Fibroblast of skin of abdomen (primary cell): ENCODE measurements around the gene ASMTL.
A peak's percentile ranks its signal among the peaks of the same experiment; 100 is the strongest.
"Not testable (repeated sequence)": the region's sequence is repeated elsewhere in the genome, so short reads cannot be mapped to it uniquely, and the experiment has no call there.

ENCODE experiments used
- DNase-seq: peaks from one replicate; pipeline ENCODE4 v3.0.0-alpha.2; 2013

ASMTL gene

DNA sequence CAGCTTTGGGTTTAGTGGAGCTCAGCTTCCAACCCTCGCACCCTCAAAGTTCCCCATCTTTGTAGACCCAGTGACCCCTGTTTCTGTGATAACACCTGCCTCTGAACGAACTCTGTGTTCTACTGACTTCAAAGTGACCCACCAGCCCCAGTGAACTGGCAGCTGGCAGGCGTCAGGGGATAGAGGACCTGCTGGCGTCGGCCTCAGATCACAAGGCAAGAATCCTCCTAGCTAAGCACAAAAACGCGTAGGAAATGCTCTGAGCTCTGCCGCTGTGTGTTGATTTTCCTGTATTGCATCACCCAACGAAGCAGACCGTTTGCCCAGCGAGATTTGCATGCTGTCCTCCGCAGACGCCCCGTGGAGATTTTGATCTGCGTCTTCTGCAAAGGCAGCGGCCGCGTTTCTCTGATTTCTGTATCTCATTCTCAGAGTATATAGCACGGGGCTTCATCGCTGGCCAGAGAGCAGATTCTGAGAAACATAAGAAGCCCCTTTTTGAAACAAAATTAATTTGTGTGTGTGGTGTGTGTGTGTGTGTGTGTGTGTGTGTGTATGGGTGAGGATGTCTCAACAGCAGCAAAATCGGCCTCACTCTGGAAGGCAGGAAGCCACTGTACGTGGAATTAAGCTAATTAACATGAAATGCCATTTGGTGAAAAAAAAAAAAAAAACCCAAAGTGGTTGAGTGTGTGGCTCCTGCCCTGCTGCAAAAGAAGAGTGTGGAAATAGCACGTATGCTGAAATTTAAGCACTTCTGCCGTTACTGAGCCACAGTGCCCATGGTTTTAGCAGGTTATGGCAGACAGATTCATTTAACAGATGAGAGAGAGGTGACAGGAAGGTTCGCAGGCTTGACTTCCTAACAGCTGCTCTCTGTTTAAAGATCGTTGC, 29.2 kb upstream of the ASMTL start:
- DNase-seq, result peak; percentile 89

DNA sequence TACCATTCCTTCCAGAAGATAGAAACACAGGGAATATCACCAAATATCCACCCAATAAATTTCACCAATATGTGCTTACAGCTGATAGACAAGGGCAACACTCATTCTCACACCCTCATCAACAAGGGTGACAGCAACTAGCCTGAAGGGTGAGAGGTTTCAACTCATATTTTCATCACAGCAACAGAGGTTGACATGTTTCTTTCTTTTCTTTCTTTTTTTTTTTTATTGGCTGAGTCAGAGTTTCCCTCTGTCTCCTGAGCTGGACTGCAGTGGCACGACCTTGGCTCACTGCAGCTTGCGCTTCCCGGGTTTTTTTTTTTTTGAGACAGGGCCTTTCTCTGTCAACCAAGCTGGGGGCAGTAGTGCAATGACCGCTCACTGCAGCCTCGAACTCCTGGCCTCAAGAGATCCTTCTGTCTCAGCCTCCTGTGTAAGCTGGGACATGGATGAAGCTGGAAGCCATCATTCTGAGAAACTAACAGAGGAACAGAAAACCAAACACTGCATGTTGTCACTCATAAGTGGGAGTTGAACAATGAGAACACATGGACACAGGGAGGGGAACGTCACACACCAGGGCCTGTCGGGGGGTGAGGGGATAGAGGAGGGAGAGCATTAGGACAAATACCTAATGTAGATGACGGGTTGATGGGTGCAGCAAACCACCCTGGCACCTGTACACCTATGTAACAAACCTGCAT, 27.5 kb upstream of the ASMTL start:
- no peak for DNase-seq

GRCh38 chrX:1477801-1478458, 25.2 kb upstream of the ASMTL start:
- DNase-seq, result no peak

DNA sequence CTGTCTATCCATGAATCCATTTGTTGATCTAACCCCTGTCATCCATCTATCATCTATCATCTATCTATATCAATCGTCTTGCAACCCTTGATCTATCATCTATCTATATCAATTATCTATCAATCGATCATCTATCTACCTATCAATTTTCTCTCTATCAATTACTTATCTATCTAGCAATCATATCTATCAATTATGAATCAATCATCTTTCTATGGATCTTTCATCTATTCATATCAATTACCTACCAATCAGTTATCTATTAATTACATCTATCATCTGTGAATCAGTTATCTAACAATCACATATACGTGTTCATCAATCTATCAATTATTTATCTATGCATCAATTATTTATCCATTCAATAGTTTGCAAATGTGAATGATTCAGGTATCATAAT, 24.5 kb upstream of the ASMTL start:
- DNase-seq, result no peak

DNA sequence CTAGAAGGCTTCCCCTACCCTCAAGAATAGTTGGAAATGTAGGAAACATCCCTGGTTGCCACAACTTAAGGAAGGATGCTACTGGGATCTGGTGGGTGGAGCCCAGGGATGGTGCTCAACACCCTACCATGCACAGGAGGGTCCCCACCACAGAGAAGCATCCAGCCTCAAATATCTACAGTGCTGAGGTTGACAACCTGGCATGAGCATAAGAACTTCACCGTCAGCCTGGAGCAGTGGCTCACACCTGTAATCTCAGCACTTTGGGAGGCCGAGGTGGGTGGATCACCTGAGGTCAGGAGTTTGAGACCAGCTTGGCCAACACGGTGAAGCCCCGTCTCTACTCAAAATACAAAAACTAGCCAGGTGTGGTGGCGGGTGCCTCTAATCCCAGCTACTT, 24.0 kb upstream of the ASMTL start:
- DNase-seq, result no peak

- no peak for DNase-seq
Measured at GRCh38 chrX:1475881-1476280, 23.2 kb upstream of the ASMTL start.

- no peak for DNase-seq
Measured at GRCh38 chrX:1475481-1475880, 22.8 kb upstream of the ASMTL start.

- DNase-seq, result not testable (repeated sequence)
Measured at GRCh38 chrX:1474593-1474992, 21.9 kb upstream of the ASMTL start.

DNA sequence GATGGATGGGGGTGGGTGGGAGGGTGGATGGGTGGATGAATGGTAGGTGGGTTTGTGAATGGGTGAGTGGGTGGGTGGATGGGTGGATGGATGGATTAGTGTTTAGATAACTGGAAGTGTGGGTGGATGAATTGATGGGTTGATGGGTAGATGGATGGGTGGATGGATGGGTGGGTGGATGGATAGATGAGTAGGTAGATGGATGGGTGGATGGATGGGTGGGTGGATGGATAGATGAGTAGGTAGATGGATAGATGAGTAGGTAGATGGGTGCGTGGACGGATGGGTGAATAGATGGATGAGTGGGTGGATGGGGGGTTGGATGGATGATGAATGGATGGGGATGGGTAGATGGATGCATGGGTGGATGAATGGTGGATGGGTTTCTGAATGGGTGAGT, 20.3 kb upstream of the ASMTL start:
- no peak for DNase-seq

- peak; percentile 36 for DNase-seq
Measured at GRCh38 chrX:1468250-1468772, 15.6 kb upstream of the ASMTL start.

GRCh38 chrX:1466971-1467561, 14.4 kb upstream of the ASMTL start:
- DNase-seq, result no peak

- DNase-seq, result no peak
Measured at GRCh38 chrX:1466232-1466661, 13.5 kb upstream of the ASMTL start.

DNA sequence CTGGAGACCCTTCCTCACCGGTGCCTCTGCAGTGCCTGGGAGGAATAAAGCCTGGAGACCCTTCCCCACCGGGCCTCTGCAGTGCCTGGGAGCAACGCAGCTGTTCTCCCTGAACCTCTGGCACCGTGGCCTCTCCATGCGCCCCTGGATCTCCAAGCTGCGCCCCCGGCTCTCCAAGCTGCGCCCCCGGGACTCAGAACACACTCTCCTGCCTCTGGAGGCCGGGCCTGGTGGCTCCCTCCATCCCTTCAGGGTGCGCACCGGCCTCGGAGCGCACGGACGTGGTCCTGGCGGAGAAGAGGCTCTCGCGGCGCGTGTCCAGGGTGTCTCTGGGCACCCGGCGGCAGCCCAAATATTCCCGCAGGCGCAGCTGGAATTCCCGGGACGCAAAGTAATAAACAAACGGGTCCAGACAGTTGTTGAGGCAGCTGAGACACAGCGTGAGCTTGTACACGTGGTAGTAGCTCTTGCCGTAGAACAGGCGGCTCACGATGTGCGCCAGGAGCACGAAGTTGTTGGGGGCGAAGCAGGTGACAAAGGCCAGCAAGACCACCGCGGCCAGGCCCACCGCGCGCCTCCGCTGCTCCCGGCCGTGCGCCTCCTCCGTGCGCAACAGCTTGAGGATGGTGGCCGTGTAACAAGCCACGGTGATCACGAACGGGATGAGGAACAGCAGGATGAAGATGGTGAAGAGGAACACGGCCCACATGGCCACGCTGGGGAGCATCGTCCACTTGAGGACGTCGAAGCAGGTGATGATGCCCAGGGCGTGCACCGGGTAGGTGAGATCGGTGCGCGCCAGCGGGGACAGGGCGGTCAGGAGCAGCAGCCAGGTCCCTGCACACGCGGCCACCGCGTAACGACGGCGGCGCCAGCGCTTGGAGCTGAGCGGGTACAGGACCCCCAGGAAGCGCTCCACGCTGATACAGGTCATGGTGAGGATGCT, 12.8 kb upstream of the ASMTL start:
- DNase-seq, result no peak

- DNase-seq, result no peak
Measured at GRCh38 chrX:1464971-1465285, 12.2 kb upstream of the ASMTL start.

- DNase-seq, result no peak
Measured at GRCh38 chrX:1464041-1464970, 11.6 kb upstream of the ASMTL start.

DNA sequence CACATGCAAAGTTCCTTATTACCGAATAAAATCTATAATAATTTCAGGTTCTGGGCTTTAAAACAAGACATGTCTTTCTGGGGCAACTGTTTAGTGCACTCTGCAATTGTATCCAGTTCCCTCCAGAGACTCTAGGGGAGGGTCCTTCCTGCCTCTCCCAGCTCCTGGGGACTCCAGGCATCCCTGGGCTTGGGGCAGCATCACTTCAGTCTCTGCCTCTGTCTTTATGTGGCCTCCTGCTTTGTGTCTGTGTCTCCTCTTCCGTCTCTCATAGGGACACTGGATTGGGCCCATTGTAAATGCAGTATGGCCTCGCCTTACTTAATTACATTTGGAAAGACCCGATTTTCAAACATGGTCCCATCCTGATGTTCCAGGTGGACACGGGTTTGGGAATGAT, 10.9 kb upstream of the ASMTL start:
- no peak for DNase-seq

GRCh38 chrX:1462596-1463251, 10.0 kb upstream of the ASMTL start:
- peak; percentile 55 for DNase-seq

DNA sequence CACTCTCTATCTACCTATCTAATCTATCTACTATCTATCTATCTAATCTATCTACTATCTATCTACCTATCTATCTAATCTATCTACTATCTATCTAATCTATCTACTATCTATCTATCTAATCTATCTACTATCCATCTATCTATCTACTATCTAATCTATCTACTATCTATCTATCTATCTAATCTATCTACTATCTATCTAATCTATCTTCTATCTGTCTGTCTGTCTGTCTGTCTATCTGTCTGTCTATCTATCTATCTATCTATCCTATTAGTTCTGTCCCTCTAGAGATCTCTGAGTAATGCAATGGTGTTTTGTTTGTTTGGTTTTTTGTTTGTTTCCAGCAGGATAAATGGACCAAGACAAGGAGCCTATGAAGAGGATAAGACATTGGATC, 9.4 kb upstream of the ASMTL start:
- no peak for DNase-seq

- DNase-seq, result no peak
Measured at GRCh38 chrX:1455948-1456280, 3.2 kb upstream of the ASMTL start.
